GM10266 (cell line): ENCODE results near the gene ZBTB16.

Experiments
- DNase-seq: peaks from one replicate; pipeline ENCODE4 v3.0.0; 2012; ENCODE audit errors: extremely low spot score
- CTCF ChIP-seq: IDR thresholded peaks from 2 replicates; pipeline ENCODE4 v1.5.1; 2012; ENCODE audit warnings: mild to moderate bottlenecking, low read depth; ENCODE audit not compliant: control insufficient read depth, insufficient read depth; ENCODE audit errors: missing control alignments

Gene ZBTB16

GRCh38 chr11:114193730-114194679 is 134.5 kb downstream of the ZBTB16 start:
- DNase-seq, result no peak
- no peak for TF ChIP-seq CTCF

GRCh38 chr11:114194702-114195101 is 135.2 kb downstream of the ZBTB16 start:
- DNase-seq, result no peak

GRCh38 chr11:114195151-114195550 is 135.6 kb downstream of the ZBTB16 start:
- DNase-seq, result no peak
- no peak for TF ChIP-seq CTCF

More at GRCh38 chr11:114194702-114195101, 135.2 kb downstream of the ZBTB16 start:
- TF ChIP-seq CTCF, result no peak

- TF ChIP-seq CTCF, result no peak
- DNase-seq, result no peak
Observed at GRCh38 chr11:114195981-114196731, 136.6 kb downstream of the ZBTB16 start.

GRCh38 chr11:114196997-114197703 is 137.6 kb downstream of the ZBTB16 start:
- no peak for DNase-seq
- no peak for TF ChIP-seq CTCF

GRCh38 chr11:114197799-114198500 is 138.4 kb downstream of the ZBTB16 start:
- TF ChIP-seq CTCF, result no peak
- no peak for DNase-seq
